HG03575 (cell line): ENCODE results near the gene RGS4.
"Not testable (repeated sequence)": the region's sequence is repeated elsewhere in the genome, so short reads cannot be mapped to it uniquely, and the experiment has no call there.

Source experiments
- ATAC-seq: cut with Tn5 transposase; IDR thresholded peaks from one replicate; pipeline ENCODE4 v1.9.1; 2021; ENCODE audit not compliant: unreplicated experiment, insufficient number of reproducible peaks, low FRiP score; ENCODE audit errors: extremely low read depth

Gene RGS4

DNA sequence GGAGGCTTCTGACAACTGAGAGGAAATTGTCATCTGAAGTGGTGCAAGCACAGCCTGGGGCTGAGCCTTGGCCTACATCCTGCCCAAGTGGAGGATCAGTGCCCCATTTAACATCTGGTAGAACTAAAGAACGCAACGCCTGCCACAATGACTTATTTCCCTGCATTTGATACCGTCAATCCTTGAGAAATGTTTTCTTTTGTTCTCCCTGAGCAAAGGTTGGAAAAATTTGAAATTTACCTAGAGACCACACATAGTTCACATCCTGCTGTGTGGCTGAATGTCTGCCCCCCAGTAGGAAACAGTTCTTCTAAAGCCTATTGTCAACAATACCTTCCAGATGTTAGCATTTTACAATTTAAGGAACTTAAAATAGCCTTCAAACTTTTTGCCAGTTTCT lies 5.6 kb upstream of the RGS4 start:
- ATAC-seq: no peak

DNA sequence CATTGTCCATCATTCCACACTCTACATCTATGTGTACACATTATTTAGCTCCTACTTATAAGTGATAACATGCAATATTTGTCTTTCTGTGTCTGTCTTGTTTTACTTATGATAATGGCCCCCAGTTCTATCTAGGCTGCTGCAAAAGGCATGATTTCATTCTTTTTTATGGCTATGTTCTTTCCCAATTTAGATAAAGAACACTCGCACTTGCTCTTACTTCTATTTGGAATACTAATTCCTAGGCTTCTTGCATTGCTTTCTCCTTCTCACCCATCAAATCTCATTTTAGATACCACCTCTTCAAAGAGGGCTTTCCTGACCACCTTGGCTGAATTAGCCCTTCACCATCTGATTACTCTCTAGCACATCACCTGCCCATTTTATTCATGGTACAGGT lies 3.0 kb upstream of the RGS4 start:
- ATAC-seq: no peak

DNA sequence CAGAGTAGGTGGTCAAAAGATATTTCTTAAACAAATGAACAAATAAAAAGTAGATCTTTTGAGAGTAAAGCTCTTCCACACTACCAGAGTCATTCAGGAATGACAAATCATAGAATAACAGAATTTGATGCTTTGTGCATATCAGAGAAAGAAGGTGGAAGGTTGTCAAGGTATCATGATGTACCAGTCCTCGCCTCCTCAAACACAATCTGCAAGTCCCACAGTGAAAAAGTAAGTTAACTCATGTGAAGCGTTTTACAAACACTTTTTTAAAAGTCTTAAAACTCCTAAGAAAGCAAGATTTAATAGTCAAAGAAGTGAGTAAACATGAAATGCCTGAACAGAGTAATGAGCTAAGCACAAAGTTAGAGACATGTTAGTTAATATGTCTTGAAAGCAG lies 2.5 kb upstream of the RGS4 start:
- no peak for ATAC-seq

DNA sequence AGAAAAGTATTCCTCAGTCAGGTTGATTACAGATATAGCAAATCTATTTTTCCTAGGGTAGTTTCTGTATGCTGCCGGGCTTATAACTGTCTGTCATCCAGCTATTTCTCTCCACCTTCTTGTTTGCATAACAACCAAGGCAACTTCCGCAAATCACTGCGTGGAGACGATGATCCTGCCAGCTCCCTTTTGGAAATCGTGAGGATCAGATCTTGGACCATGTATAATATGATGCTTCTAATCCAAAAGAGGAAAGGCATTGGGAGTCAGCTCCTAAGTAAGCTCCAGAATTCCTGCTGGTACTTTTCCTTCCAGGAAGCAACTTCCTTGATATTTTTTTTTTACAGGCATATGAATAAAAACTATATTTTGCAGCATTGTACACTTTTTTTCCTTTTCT lies 445 bp upstream of the RGS4 start:
- ATAC-seq: no peak

DNA sequence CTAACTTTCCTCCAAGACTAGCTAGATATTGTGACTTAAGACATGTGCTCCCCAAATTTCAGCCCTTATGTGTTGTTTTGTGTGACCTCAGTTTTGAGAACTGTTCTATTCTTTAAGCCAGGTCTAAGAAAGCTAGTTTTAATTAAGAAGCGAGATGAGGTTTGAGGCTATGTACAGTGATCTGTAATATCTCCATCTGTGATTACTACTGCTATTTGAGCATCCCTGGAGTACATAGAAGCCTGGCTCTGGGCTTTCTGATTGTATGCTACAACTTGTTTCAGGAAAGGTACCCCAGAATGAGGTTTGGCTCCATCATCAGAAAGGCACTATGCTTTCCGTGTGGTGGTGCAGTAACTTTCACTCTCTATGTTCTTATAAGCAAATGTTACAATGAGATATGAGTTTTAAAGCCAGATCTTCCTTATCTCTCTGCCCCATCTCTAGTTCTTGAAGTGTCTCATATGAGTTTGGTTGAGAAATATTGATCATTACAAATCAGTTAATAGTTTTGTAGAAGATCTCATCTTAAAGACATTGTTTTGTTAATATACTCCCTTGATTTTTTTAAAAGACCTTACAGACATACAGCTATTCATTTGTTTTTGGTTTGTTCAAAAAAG lies 605 bp downstream of the RGS4 start:
- ATAC-seq: no peak

DNA sequence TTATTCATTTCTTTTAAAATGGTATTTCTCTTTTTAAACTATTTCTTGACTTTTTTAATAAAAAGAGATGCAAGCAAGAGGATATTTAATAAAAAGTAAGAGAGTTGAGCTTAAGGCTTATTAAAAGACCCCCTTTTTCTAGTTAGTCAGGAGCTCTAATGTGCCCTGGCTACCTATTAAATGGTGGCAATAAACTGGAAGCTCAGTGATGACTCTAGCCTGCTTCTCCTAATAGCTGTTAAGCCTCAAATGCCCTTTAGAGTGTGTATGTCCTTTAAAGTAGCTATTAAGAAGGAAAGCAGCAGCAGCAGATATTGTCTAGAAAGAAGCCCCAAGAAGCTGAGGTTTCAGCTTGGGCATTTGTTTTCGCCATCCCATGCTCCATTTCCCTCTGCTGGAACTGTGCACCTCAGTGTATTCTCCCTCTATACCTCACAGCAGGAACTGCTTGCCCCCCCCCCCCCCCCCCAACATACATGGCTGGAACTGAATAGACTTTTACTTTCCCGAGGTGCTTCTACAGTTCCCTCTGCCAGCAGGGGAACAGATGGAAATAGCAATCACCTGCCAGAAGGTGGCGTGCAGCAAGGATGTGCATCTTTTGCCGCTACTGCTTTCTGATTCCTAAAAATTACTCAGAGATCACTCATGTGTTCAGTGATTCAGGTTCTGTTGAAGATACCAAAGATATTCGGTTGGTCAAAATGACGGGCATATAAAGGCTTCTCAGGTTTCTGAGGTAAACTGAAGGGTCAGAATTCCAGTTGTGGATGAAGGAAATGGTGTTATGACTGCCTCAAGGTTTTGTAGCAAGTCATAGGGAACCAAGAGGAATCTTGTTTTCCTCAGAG lies 2.5 kb downstream of the RGS4 start:
- ATAC-seq: no peak

DNA sequence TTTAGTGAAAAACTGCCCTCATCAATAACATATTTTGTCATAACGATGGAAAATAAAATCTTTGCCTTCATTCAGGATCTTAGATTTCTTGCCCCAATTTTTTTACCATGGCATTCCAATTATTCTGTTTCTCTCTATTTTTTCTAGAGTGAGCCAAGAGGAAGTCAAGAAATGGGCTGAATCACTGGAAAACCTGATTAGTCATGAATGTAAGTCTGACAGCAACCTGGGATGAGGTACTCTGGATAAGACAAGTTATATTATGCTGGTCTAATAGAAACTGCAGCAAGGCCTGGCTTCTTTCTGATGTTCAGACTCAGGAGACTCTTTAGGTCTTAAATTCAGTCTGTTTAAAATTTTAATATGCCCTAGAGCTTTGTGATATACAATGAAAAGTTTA lies 3.5 kb downstream of the RGS4 start:
- ATAC-seq: no peak

DNA sequence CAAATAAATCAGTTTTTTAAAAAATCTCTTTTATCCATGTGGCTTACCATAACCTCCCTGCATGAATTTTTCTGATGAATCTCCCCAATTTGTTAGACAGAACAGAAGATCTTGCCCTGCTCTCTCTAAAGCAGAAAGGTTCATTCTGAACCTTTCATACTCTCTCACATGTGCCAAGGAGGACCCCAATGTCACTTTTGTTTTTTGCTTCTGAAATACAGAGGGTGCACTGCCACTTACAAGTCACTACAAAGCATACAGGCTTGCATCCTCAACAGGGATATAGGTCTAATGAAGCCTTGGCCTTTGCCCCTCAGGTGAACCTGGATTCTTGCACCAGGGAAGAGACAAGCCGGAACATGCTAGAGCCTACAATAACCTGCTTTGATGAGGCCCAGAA lies 4.8 kb downstream of the RGS4 start:
- no peak for ATAC-seq

DNA sequence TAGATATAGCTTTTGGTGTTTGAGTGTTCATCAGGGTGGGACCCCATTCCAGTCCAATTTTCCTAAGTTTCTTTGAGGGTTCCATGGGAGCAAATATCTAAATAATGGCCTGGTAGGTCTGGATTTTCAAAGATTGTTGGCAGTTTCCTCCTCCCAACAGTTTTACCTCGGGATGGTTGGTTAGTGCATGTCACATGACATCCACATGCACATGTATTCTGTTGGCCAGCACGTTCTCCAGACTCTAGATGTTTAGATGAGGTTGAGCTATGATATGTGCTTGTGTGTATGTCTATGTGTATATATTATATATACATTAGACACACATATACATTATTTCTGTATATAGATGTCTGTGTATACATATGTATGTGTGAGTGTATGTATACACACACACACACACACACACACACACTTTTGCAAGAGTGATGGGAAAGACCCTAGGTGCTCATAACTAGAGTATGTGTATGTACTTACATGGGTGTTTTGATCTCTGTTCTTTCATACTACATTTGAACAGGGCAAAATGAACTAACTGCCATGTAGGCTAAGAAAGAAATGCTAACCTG lies 5.6 kb downstream of the RGS4 start:
- no peak for ATAC-seq

DNA sequence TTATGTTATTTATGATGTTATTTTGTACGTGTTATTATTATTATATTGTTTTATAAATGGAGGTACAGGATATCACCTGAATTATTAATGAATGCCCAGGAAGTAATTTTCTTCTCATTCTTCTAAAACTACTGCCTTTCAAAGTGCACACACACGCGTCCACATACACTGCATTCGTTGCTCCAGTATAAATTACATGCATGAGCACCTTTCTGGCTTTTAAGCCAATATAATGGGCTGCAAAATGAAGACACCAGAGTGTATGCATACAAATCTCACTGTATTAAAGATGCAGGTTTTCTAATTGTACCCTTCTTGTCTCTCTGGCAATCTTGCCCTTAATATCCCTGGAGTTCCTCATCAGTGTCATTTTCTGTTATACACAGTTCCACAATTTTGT lies 6.9 kb downstream of the RGS4 start:
- ATAC-seq: no peak

DNA sequence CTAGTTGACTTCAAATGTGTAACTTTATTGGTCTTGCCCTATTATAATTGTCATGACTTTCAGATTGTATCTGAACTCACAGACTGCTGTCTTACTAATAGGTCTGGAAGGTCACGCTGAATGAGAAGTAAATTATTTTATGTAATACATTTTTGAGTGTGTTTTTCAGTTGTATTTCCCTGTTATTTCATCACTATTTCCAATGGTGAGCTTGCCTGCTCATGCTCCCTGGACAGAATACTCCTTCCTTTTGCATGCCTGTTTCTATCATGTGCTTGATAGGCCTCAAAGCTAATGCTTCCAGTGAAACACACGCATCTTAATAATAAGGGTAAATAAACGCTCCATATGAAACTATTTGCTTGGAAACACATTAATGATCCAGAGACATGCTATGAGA lies 7.3 kb downstream of the RGS4 start:
- ATAC-seq: no peak

DNA sequence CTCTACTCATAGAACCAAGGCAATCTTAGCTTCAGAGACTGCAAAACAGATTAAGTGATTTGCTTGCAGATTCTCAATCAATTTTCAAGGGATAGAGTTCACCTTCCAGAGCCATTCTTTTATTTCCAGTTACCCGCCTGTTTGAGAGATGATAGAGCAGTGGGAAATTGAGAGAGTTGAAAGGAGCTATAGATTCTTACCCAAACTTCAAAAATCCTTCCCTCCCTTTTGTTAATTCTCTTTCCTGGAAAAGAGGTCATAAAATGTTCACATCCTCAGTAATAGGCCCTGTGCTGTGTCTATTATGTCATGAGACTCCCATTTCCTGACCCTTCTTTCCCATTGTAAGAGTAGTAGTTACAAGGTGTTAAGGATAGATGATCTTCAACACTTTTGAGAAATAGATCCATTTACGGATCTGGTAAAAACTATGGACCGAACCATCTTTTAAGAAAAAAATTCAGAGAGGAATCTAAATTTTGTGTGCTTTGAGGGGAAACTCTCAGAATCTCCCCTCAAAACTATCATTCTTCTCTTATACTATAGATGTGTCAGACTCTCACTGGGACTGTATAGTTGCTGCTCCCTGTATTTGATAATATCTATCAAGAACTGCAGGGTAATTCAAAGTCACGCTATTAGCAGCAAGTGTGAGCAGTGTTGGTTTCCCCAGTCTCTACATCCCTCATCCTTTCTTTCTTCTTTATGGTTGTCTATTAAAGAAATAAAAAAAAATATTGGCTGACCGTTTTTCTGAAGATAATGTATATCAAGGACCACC lies 8.0 kb downstream of the RGS4 start:
- no peak for ATAC-seq

DNA sequence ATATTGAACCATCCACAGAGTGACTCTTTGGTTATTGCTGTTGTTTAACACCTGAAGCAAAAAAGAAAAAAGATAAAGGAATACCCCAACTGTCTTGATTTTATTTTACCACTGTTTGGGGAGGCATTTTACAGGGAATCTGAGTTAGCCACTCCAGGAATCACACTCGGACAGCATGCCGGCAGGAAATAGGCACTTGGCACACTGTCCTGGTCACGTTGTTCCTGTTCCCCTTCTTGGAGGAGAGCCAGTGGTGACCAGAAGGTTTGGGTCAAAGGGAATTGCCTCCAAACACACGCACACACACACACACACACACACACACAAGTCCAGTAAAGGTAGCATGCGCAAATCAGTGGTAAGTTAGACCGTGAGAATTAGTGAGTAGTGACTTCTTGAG lies 13.8 kb downstream of the RGS4 start:
- ATAC-seq: no peak

DNA sequence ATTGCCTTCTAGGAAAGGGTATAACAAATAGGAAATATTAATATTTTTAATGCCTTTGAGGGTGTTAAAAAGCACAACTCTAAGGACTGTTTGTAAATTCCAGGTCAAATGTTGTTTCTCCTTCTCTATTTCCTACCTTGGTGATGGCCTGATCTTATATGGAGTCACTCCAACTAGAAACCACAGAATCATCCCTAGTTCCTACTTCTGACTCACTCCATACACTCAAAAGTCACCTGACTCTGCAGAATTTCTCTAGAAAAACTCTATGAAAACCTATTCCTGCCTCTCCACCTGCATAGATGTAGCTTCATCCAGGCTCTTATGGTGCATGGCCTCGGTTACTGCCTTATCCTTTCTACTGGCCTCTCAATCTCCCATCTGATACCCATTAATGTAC lies 14.5 kb downstream of the RGS4 start:
- no peak for ATAC-seq

DNA sequence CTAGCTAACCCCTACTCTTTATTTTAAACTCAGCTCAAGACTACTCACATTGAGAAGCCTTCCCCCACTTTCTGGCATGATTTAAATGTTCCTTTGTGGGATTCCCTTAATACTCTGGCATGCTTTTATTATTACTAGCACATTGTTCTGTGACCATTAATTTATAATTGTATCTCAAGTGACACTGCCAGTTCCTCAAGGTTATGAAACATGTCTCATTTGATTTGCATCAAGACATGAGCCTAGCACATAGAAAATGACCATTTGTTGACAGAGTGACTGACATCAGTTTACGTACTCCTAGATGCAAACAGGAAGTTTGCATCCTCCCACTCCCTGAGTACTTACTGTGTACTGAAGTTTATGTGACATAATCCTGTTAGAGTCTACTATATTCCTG lies 15.2 kb downstream of the RGS4 start:
- no peak for ATAC-seq

DNA sequence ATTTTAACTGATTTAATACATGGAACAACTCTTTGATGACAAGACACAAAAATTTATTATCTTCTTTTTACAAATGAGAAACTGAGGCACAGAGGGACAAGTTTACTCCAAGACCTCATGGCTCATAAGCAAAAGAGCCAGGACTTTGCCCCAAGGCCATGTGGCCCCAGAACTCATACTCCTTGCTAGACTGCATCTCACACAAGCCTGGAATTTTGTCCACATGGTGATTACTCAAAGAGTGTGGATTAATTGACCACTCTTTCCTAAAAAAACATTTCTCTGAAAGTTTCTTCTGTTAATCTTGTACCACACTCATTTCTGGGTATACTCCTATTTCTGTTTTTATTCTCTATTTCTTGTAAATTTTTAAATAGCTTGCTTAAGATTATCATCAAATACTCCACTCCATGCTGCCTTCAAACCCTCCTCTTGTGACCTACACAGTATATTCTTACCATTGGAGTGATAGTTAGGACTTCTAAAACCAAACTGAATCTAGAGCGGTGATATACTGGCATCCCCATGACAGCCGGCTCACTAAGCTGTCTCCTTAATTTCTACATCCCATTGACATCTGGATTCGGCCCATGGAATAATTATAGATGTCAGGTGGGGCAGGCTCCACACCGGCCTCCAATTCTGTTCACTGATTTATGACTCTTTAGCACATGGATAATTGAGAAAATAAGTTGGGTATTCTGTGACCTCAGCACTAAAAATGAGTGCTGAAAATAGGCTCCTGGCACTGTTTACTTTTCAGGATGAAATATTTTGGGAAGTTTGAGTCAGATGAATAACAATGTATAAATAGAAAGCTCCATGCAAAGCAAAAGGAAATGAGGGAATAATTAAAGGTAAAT lies 16.1 kb downstream of the RGS4 start:
- ATAC-seq: no peak

DNA sequence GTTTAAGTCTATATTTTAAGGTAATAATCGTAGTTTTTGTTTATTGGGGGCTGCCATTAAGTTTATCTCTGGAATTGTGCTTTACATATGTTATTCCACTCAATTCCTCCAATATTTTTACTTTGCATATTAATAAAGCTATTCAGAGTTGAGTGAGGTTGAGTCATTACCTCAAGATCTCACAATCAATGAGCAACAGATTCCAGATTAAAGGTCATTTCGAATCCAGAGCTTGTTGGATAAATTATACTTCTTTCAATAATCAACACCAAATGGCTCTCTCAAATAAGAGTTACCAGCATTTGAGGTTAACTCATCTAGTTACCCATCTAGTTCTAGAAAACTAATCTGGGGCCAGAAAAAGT lies 16.7 kb downstream of the RGS4 start:
- ATAC-seq: no peak

DNA sequence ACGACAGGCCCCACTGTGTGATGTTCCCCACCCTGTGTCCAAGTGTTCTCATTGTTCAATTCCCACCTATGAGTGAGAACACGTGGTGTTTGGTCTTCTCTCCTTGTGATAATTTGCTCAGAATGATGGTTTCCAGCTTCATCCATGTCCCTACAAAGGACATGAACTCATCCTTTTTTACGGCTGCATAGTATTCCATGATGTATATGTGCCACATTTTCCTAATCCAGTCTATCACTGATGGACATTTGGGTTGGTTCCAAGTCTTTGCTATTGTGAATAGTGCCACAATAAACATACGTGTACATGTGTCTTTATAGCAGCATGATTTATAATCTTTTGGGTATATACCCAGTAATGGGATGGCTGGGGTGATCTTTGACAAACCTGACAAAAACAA lies 20.0 kb downstream of the RGS4 start:
- not testable (repeated sequence) for ATAC-seq

DNA sequence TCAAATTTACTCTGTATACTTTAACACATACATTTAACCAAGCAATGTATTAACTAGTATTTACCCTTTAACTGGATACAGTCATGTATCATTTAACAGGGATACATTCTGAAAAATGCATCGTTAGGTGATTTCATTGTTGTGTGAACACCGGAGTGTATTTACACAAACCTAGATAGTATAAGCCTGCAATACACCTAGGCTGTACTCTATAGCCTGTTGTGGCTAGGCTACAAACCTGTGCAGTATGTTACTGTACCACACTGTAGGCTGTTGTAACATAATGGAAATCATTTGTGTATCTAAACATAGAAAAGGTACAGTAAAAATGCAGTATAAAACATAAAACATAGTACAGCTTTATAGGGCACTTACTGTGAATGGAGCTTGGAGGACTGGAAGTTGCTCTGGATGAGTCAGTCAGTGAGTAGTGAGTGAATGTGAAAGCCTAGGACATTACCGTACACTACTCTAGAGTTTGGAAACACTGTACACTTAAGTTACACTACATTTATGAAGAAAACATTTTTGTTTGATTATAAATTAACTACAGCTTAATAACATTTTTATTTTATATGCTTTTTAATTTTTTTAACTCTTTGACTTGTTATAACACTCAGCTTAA lies 21.3 kb downstream of the RGS4 start:
- no peak for ATAC-seq
